Testis (tissue), 2 donors: Measurements from ENCODE around the gene CEP104.

Source experiments
- CTCF ChIP-seq, 3 experiments: fragments of 450-650 bp in 2 of 3; fragments of 200-600 bp in 1 of 3; sonication (generic) in 1 of 3; IDR thresholded peaks; one replicate each; pipeline ENCODE4 v1.5.1; 2016 to 2019; ENCODE audit warnings: antibody characterized with exemption in 3 of 3, mild to moderate bottlenecking in 2 of 3, moderate library complexity in 1 of 3
- POLR2A ChIP-seq: fragments of 450-650 bp; IDR thresholded peaks from one replicate; pipeline ENCODE4 v1.6.1; 2017; ENCODE audit warnings: antibody characterized with exemption, mild to moderate bottlenecking, moderate library complexity

GRCh38 chr1:3841491-3841890 is 15.5 kb downstream of the CEP104 start:
- TF ChIP-seq CTCF (IDR thresholded peaks at IDR 0.05): no peak
- no peak for TF ChIP-seq POLR2A
